Esophagus squamous epithelium (tissue), 5 donors: Measurements from ENCODE around the gene IGDCC3. TPM values are rescaled to one million over a fixed set of nuclear protein-coding genes. Genes with fewer than 3 reads are reported as not detected.

Source experiments
- DNase-seq: peaks from one replicate; lab custom pipeline; 2025; lab: John Stamatoyannopoulos, UW
- H3K27ac ChIP-seq, 4 donors: fragments of 200-600 bp; sonication (generic); one replicate each; pipeline ENCODE4 v1.5.1; 2016 to 2019; ENCODE audit warnings: mild to moderate bottlenecking in 1 of 4
- H3K27me3 ChIP-seq, 4 donors: fragments of 200-600 bp; sonication (generic); 1 replicate in 3 of 4; 2 replicates in 1 of 4; pipeline versions ENCODE4 v1.5.1 to v1.6.0; 2017 to 2021; ENCODE audit warnings: antibody characterized with exemption in 1 of 4
- H3K36me3 ChIP-seq, 3 donors: fragments of 200-600 bp; sonication (generic); one replicate each; pipeline ENCODE4 v1.5.1; 2016 to 2019
- H3K4me1 ChIP-seq, 3 donors: fragments of 200-600 bp; sonication (generic); one replicate each; pipeline ENCODE4 v1.5.1; 2017 to 2019
- H3K4me3 ChIP-seq, 4 donors: fragments of 200-600 bp; sonication (generic); 1 replicate in 3 of 4; 2 replicates in 1 of 4; pipeline ENCODE4 v1.5.1; 2016 to 2019; ENCODE audit warnings: mild to moderate bottlenecking in 2 of 4, moderate library complexity in 1 of 4
- H3K9me3 ChIP-seq, 3 donors: fragments of 200-600 bp; sonication (generic); one replicate each; pipeline ENCODE4 v1.5.1; 2016 to 2019
- POLR2A ChIP-seq, 4 donors: fragments of 450-650 bp; IDR thresholded peaks; one replicate each; pipeline ENCODE4 v1.6.1; 2017; ENCODE audit warnings: antibody characterized with exemption in 4 of 4, mild to moderate bottlenecking in 4 of 4, moderate library complexity in 3 of 4
- WGBS, 2 donors: methylation state at CpG; one replicate each; pipeline ENCODE4 v1.1.5; 2018; 5-methylcytosine and 5-hydroxymethylcytosine counted together
- intact Hi-C: fragments of 100-400 bp; cut with DNase I; formaldehyde crosslinking; loops from one replicate; pipeline ENCODE4 v1.15.0; 2022
- small RNA-seq, 4 donors: library from RNA; depleted of rRNA; stranded (forward); fragments of <200 nt; gene quantifications; one replicate each; pipeline ENCODE3, GENCODE V24; 2016
- total RNA-seq, 4 donors: library from RNA; depleted of rRNA; stranded (reverse); fragments of >200 nt; gene quantifications; one replicate each; pipeline ENCODE4 v1.1.0, GENCODE V29; 2016
- TF ChIP-seq, protein P1 (sequence below), 6 experiments: fragments of 450-650 bp in 4 of 6; fragments of 200-600 bp in 2 of 6; sonication (generic) in 2 of 6; IDR thresholded peaks; one replicate each; pipeline ENCODE4 v1.5.1; 2016 to 2019; ENCODE audit warnings: antibody characterized with exemption in 6 of 6, mild to moderate bottlenecking in 4 of 6, moderate library complexity in 4 of 6
- donor health status: DM: yes; HTN: yes; CAD: no.

The IGDCC3 gene
- total RNA-seq, 4 donors from 2014 or later: not detected

- no peaks in the 10 kb centered on the region for H3K9me3 ChIP-seq
- no peak for DNase-seq
- no peaks in the 10 kb centered on the region for H3K27me3 ChIP-seq
- peaks cover 12 to 31% (median 15%) of the 10 kb centered on the region in 3 donors for H3K4me1 ChIP-seq
- H3K36me3 ChIP-seq: no peaks in the 10 kb centered on the region
- H3K27ac ChIP-seq: peak overlapping the region; percentile 88 to 92 (median 90)
- 0% methylated on average over 1 of the region's 52 CpGs for WGBS, 2 donors
- intact Hi-C loops: no loop called here
- TF ChIP-seq, protein P1, sequence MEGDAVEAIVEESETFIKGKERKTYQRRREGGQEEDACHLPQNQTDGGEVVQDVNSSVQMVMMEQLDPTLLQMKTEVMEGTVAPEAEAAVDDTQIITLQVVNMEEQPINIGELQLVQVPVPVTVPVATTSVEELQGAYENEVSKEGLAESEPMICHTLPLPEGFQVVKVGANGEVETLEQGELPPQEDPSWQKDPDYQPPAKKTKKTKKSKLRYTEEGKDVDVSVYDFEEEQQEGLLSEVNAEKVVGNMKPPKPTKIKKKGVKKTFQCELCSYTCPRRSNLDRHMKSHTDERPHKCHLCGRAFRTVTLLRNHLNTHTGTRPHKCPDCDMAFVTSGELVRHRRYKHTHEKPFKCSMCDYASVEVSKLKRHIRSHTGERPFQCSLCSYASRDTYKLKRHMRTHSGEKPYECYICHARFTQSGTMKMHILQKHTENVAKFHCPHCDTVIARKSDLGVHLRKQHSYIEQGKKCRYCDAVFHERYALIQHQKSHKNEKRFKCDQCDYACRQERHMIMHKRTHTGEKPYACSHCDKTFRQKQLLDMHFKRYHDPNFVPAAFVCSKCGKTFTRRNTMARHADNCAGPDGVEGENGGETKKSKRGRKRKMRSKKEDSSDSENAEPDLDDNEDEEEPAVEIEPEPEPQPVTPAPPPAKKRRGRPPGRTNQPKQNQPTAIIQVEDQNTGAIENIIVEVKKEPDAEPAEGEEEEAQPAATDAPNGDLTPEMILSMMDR (IDR thresholded peaks at IDR 0.05): no peak
- TF ChIP-seq POLR2A (IDR thresholded peaks at IDR 0.05): no peak
- peak overlapping the region; percentile 73 to 88 (median 79) for H3K4me3 ChIP-seq
Observed at GRCh38 chr15:65286069-65286703, 91.6 kb downstream of the IGDCC3 start.

- Histone ChIP-seq H3K9me3 (no peaks in the 10 kb centered on the region), H3K4me3 (peak overlapping the region; percentile 73 to 88 (median 79)), H3K36me3 (no peaks in the 10 kb centered on the region), H3K27ac (peak overlapping the region; percentile 88 to 92 (median 90)), H3K27me3 (no peaks in the 10 kb centered on the region), H3K4me1 (peaks cover 12 to 31% (median 15%) of the 10 kb centered on the region in 3 donors)
- intact Hi-C loops: no loop called here
- TF ChIP-seq POLR2A (IDR thresholded peaks at IDR 0.05): no peak
- TF ChIP-seq, protein P1 (IDR thresholded peaks at IDR 0.05): no peak
- no peak for DNase-seq
- WGBS, 2 donors: 40 to 66% methylated on average over 6 to 10 of the region's 10 CpGs
Observed at GRCh38 chr15:65285291-65286068, 92.3 kb downstream of the IGDCC3 start.

GRCh38 chr15:65278480-65278879 lies 99.3 kb downstream of the IGDCC3 start:
- no peaks in the 10 kb centered on the region for H3K9me3 ChIP-seq
- peaks cover 0 to 24% (median 0%) of the 10 kb centered on the region in 3 donors for H3K36me3 ChIP-seq
- H3K27ac ChIP-seq: no peak overlapping the region
- TF ChIP-seq, protein P1 (IDR thresholded peaks at IDR 0.05): no peak
- no peak for TF ChIP-seq POLR2A (IDR thresholded peaks at IDR 0.05)
- WGBS, 2 donors: 81 to 92% methylated on average over 1 of the region's 1 CpG
- no peak for DNase-seq
- H3K4me1 ChIP-seq: peaks cover 0 to 2% (median 0%) of the 10 kb centered on the region in 3 donors
- H3K4me3 ChIP-seq: no peak overlapping the region
- H3K27me3 ChIP-seq: no peaks in the 10 kb centered on the region
- intact Hi-C loops: loop anchor here (5.0 to 10.0 kb wide), 2 partner anchors 81 to 224 kb away; no protein-coding TSS in a partner anchor

Small RNA genes within 50 kb of the gene (small RNA-seq; reads per million reads assigned to genes)
- gene RNU5A-1 (8,994 to 16,336 (median 12,284) reads per million in 4 donors), gene RNU5B-1 (1,047 to 1,399 (median 1,134) reads per million in 4 donors), gene SNORA24B (0.07 to 0.95 (median 0.50) reads per million in 4 donors)

Other genes with a start within 250 kb of the IGDCC3 start
- 10 to 100 TPM; 12.1 to 20.8 (median 16.6) TPM for gene PDCD7, start 244.2 kb downstream of the IGDCC3 start, total RNA-seq
- gene CLPX, start 192.7 kb downstream of the IGDCC3 start, total RNA-seq: 10 to 100 TPM; 51.0 to 57.4 (median 54.1) TPM
- gene CILP, start 166.5 kb downstream of the IGDCC3 start, total RNA-seq: 10 to 100 TPM in 1 of 4 donors, 1 to 10 TPM in 3; 2.5 to 78.0 (median 5.5) TPM
- 1 to 10 TPM; 5.7 to 8.6 (median 6.3) TPM for gene PARP16, start 91.1 kb downstream of the IGDCC3 start, total RNA-seq
- gene RNU5A-1, start 82.0 kb downstream of the IGDCC3 start, total RNA-seq: not detected
- not detected for gene RNU5B-1, start 73.3 kb downstream of the IGDCC3 start, total RNA-seq
- 1 to 10 TPM in 1 of 4 donors, under 1 TPM in 3; 0.12 to 2.7 (median 0.26) TPM for gene IGDCC4, start 44.9 kb upstream of the IGDCC3 start, total RNA-seq
- 10 to 100 TPM; 19.8 to 30.5 (median 21.8) TPM for gene DPP8, start 139.7 kb upstream of the IGDCC3 start, total RNA-seq
- 10 to 100 TPM; 14.7 to 53.2 (median 32.9) TPM for gene HACD3, start 152.5 kb upstream of the IGDCC3 start, total RNA-seq
- gene INTS14, start 233.1 kb upstream of the IGDCC3 start, total RNA-seq: 10 to 100 TPM; 16.5 to 38.7 (median 26.7) TPM
- gene SLC24A1, start 243.9 kb upstream of the IGDCC3 start, total RNA-seq: 1 to 10 TPM; 1.7 to 5.8 (median 3.6) TPM